Adipocyte (in vitro differentiated cells): Measurements from ENCODE around the gene IFIT1B.

Experiments
- DNase-seq: peaks from one replicate; pipeline ENCODE4 v3.0.0-alpha.2; 2015; ENCODE audit warnings: low read depth
- H3K27me3 ChIP-seq: replicated peaks from 2 replicates; pipeline ENCODE4 v1.7.0; 2013; ENCODE audit warnings: mild to moderate bottlenecking, low read length, moderate library complexity; ENCODE audit not compliant: control insufficient read depth, insufficient read depth
- H3K36me3 ChIP-seq: 2 replicates; pipeline ENCODE4 v1.7.0; 2013; ENCODE audit warnings: low read length, mild to moderate bottlenecking, moderate library complexity; ENCODE audit not compliant: control insufficient read depth, insufficient read depth, severe bottlenecking
- H3K4me1 ChIP-seq: 2 replicates; pipeline ENCODE4 v1.7.0; 2013; ENCODE audit warnings: mild to moderate bottlenecking, low read length, moderate library complexity; ENCODE audit not compliant: control insufficient read depth, insufficient read depth
- H3K4me3 ChIP-seq: 2 replicates; pipeline ENCODE4 v1.7.0; 2013; ENCODE audit warnings: mild to moderate bottlenecking, low read length, moderate library complexity
- H3K9ac ChIP-seq: 2 replicates; pipeline ENCODE4 v1.7.0; 2013; ENCODE audit warnings: mild to moderate bottlenecking, low read length, moderate library complexity
- H3K9me3 ChIP-seq: 2 replicates; pipeline ENCODE4 v1.7.0; 2013; ENCODE audit warnings: mild to moderate bottlenecking, low read length, moderate library complexity; ENCODE audit not compliant: control insufficient read depth

Gene IFIT1B

DNA sequence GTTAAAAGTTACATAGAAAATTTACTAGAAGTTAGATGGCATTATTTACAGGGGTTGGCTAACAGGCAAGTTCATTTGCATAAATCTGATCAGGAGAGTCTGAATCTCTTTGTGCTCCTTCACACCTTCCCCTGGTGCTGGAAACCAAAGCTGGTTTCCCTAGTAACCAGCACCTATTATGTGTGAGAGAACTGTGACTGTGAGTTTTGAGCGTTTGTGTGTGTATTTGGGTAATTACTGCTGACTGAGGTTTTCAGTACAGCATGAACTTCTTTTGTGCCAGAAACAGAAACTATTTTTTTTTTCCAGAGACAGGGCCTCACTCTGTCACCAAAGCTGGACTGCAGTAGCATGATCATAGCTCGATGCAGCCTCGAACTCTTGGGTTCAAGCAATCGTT lies 10.3 kb upstream of the IFIT1B start:
- H3K9ac ChIP-seq: peak overlapping the region; percentile 25
- no peaks in the 10 kb centered on the region for H3K36me3 ChIP-seq
- no peaks in the 10 kb centered on the region for H3K27me3 ChIP-seq
- DNase-seq: peak; percentile 30
- H3K9me3 ChIP-seq: no peaks in the 10 kb centered on the region
- H3K4me3 ChIP-seq: no peak overlapping the region
- H3K4me1 ChIP-seq: peaks cover 23% of the 10 kb centered on the region

DNA sequence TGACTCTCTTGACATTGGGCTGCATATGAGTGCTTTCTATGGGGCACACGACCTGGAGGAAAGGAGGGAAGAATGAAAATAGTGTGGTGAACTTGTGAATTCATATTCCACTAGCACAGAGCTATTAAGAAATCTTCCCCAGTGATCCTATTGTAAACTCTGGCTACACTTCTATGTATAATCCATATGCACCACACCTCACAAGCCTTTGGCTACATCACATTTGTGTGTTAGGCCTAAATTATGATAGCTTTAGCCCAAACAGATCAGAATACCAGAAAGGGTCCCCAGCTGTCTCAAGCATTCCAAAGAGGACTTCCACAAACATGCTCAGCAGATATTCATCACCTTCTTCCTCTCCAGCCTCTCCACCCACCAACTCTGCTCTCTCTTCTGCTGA lies 9.7 kb upstream of the IFIT1B start:
- no peaks in the 10 kb centered on the region for H3K36me3 ChIP-seq
- H3K27me3 ChIP-seq: no peaks in the 10 kb centered on the region
- H3K9me3 ChIP-seq: no peaks in the 10 kb centered on the region
- H3K4me1 ChIP-seq: peaks cover 23% of the 10 kb centered on the region
- no peak for DNase-seq
- H3K4me3 ChIP-seq: no peak overlapping the region
- H3K9ac ChIP-seq: peak overlapping the region; percentile 25

DNA sequence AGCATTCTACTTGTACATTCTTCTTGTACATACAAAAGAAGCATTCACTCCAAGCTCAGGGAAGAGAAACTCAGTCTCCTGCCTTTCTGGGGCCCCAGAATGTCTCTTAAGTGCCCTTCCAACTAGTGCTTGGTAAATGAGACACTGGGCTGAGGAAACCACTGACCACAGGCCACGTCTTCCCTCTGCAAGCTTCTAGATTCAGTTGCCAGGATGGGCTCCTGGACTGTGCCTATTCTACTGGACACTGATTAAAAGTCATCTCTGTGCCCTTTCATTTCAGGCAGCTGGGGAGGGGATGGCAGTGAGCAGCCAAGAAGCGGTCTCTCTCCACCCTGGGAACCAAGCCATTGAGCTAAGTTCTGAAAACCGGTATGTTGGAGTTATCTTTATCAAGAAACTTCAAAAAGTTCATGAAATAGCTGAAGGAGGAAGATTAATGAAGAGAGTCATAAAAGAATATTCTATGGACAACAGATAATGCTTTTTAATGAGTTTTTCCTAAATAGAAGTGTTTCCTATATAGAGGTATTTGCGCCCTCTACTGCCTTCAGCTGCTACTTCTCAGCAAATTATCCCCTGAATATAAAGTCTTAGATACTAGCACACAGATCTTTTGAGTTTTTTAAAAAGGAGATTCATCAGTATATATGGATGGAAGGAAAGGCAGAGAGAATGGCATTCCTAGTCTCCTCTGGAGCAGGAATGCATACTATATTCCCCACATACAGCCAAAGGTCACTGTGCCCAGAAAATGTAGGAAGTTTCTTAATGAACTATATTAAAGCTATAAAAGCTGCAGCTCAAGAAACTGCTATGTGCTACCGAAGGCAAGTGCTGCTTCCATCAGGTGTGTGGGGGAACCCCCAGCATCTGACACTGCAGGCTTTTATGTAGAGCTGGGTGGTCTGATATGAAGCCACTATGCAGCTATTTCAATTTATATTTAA lies 8.4 kb upstream of the IFIT1B start:
- Histone ChIP-seq H3K9ac (peak overlapping the region; percentile 50), H3K4me3 (no peak overlapping the region), H3K27me3 (no peaks in the 10 kb centered on the region), H3K9me3 (no peaks in the 10 kb centered on the region), H3K36me3 (no peaks in the 10 kb centered on the region), H3K4me1 (peaks cover 35% of the 10 kb centered on the region)
- peak; percentile 79 for DNase-seq

DNA sequence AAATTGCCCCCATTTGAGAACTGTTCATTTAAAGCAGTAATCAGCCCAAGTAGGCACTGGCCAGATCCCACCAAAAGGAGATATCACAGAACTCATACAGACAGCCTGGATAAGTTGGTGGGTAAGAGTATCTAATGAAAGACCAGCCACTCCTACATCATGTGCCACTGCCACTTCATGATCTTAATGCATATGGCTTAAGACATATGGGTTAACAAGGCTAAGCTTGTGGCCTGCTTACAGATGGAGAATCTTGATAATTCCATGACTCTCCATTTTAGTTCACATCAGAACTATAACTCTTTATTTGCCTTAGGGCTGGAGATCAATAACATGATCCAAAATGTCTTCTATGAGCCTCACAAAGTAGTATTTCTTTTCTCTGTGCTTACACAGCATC lies 6.8 kb upstream of the IFIT1B start:
- DNase-seq: no peak
- Histone ChIP-seq H3K9ac (no peak overlapping the region), H3K36me3 (no peaks in the 10 kb centered on the region), H3K4me3 (no peak overlapping the region), H3K27me3 (no peaks in the 10 kb centered on the region), H3K9me3 (no peaks in the 10 kb centered on the region), H3K4me1 (peaks cover 42% of the 10 kb centered on the region)

DNA sequence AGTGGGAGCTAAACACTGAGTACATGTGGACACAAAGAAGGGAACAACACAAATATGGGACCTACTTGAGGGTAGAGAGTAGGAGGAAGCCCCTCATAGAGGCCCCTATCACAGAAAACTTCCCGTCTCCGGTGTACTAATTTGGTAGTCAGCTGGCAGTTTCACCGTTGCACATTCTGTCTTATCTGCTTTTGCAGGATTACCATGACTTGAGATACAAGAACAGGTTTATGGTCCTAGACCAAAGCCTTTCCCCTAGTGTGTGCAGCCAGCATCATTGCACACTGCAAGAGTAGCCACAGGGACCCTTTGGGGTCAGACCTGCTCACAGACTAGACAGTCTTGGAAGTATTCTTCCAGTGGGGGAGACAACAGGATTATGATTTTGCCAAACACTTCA lies 5.9 kb upstream of the IFIT1B start:
- no peaks in the 10 kb centered on the region for H3K27me3 ChIP-seq
- no peaks in the 10 kb centered on the region for H3K36me3 ChIP-seq
- H3K9me3 ChIP-seq: no peaks in the 10 kb centered on the region
- peaks cover 42% of the 10 kb centered on the region for H3K4me1 ChIP-seq
- no peak overlapping the region for H3K9ac ChIP-seq
- no peak overlapping the region for H3K4me3 ChIP-seq
- DNase-seq: no peak

DNA sequence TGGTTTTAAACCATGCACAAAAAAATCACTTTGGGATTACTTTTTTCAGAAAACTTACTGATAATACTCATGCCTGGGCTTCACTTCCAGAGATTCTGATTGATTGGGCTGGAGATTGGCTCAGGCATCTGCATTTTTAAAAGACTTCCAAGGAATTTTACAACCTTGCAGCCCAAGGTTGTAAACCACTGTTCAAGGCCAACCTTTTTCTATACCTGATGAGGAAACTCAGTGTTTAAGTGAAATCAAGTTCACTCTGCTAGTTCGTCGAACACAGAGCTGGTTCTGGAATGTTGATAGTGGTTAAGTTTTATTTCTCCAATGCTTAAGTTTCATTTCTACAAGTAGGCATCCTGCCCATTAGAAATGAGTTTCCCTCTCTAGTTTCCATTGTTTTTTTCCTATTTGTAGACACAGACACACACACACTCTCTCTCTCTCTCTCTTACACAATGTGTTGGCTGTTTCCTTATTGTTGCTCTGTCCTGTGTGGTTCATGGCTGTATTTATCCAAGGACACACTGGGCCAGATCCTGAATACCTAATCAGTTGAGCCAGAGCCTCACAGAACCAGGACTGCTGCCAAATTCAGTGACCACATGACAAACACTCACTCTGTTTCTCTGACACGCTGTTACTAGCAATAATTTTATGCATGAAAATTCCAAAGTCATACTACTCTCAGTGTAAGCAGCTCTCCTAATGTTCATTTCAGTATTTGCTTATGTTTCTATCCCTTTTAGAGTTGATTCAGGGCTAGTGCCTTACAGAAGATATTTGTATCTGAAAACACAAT lies 3.7 kb upstream of the IFIT1B start:
- DNase-seq: peak; percentile 92
- peak overlapping the region; percentile 59 for H3K9ac ChIP-seq
- H3K4me1 ChIP-seq: peaks cover 22% of the 10 kb centered on the region
- no peaks in the 10 kb centered on the region for H3K36me3 ChIP-seq
- H3K9me3 ChIP-seq: no peaks in the 10 kb centered on the region
- H3K4me3 ChIP-seq: peak overlapping the region; percentile 52
- no peaks in the 10 kb centered on the region for H3K27me3 ChIP-seq

DNA sequence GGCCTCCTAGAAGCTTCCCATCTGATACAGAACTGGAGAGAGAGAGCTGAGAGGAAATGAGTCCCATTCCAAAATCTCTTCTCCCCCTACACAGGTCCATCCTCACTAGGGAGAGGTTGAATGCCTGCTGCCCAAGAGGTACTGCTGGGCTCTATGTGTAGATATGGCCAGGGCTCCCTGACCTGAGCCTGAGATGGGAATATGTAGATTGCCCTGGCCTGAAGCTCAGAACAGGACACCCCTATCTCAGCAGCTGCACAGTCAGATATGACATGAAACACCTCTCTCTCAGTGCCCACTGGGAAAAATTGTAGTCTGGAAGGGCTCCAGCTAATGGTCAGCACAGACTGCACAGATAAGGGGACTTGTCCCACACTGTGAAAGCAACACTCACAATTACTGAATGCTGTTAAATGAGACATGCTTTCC lies 3.1 kb upstream of the IFIT1B start:
- Histone ChIP-seq H3K27me3 (no peaks in the 10 kb centered on the region), H3K4me1 (peaks cover 19% of the 10 kb centered on the region), H3K4me3 (no peak overlapping the region), H3K36me3 (no peaks in the 10 kb centered on the region), H3K9ac (peak overlapping the region; percentile 50), H3K9me3 (no peaks in the 10 kb centered on the region)
- DNase-seq: no peak

DNA sequence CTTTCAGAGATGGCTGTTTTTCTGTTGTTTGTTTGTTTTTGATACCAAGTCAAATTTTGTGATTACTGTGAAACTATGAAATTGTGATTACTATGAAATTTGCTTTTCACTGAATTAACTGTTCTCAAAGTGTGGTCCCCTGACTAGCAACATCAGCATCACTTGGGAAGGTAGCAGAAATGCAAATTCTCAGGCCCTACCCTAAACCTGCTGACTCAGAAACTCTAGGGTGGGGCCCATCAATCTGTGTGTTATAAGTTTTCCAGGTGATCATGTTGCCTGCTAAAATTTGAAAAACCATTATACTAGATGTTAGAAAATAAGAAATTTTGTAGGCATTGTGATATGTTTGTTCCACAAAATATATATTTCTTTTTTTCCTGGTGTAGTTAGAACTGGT lies 1.2 kb downstream of the IFIT1B start:
- no peak overlapping the region for H3K4me3 ChIP-seq
- no peaks in the 10 kb centered on the region for H3K36me3 ChIP-seq
- H3K27me3 ChIP-seq: no peaks in the 10 kb centered on the region
- H3K4me1 ChIP-seq: peaks cover 9% of the 10 kb centered on the region
- H3K9ac ChIP-seq: no peak overlapping the region
- H3K9me3 ChIP-seq: no peaks in the 10 kb centered on the region
- DNase-seq: no peak

DNA sequence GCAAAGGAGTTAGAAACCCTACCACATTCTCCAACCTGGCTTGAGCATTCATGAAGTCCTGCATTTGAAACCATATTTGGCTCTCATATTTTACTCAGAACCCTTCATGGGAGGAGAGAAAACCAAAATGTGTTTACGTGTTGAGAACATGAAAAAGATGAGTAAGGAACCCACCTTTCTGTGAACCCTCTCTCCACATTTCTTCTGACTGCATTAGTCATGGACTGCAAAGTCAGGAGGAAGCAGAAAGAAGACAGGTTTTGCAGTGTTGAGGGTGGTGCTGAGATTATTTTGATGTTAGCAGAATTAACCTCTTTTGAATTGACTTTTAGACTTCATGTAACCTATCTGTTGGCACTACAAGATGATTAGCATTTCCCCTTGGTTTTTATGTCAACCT lies 4.9 kb downstream of the IFIT1B start:
- H3K36me3 ChIP-seq: no peaks in the 10 kb centered on the region
- H3K9me3 ChIP-seq: no peaks in the 10 kb centered on the region
- H3K27me3 ChIP-seq: no peaks in the 10 kb centered on the region
- H3K9ac ChIP-seq: no peak overlapping the region
- no peak overlapping the region for H3K4me3 ChIP-seq
- no peak for DNase-seq
- H3K4me1 ChIP-seq: no peaks in the 10 kb centered on the region

DNA sequence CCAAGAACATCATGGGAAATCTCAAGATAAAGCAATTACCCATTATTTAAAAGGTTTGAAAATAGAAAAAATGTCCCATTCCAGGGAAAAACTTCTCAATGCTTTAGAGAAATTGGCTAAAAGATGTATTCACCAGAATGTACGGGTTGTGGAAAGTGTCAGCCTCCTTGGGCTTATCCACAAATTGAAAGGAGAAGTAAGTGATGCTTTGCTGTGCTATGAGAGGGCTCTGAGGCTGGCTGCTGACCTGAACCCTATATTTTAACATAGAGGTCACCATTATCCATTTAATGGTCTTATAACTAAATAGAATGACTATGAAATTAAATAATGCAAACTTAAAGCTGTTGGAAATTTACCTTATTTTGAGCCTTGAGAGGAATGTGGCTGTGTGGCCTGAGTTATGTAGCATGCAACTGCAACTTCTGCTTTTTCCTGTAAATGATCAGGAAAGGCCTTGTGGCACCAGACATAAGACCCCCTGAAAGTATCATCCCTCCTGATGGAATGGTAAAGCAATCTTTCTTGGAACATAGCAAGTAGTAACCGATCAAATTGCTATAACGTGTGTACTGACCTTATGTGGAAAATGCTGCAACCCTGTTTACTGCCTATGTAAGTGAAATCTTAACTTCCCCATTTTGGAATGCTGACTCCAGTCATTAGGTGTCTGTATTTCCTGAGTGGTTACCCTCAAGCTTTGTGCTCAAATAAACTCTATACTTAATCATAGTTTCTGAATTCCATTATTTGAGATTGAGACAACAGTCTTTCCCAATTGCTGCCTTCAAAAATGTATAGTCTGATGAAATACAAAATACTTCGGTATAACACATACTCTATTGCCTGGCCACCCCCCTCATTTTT lies 6.9 kb downstream of the IFIT1B start:
- H3K4me1 ChIP-seq: no peaks in the 10 kb centered on the region
- no peaks in the 10 kb centered on the region for H3K9me3 ChIP-seq
- no peak overlapping the region for H3K4me3 ChIP-seq
- peak; percentile 9 for DNase-seq
- no peak overlapping the region for H3K9ac ChIP-seq
- no peaks in the 10 kb centered on the region for H3K27me3 ChIP-seq
- no peaks in the 10 kb centered on the region for H3K36me3 ChIP-seq

DNA sequence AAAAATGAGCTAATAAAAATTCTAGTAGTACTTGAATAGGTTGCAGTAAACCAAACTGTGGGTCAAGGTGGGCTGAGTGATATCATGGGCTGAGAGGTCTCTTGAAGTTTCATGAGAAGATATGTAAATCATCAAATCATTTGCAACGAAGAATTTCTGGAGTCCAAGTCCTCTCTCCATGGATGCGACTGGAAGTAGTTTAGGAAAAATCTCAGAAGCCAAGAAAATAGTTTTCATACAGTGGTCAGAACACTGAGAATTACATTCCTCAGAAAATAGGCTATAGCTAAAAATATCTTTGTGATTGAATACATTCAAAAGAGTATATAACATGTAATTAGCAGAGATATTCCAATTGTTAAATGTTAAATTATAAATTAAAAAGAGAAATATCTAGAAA lies 10.9 kb downstream of the IFIT1B start:
- H3K9me3 ChIP-seq: no peaks in the 10 kb centered on the region
- H3K9ac ChIP-seq: no peak overlapping the region
- no peak overlapping the region for H3K4me3 ChIP-seq
- peaks cover 14% of the 10 kb centered on the region for H3K4me1 ChIP-seq
- H3K36me3 ChIP-seq: no peaks in the 10 kb centered on the region
- no peaks in the 10 kb centered on the region for H3K27me3 ChIP-seq
- DNase-seq: no peak
